Fibroblast of lung (primary cell): ENCODE measurements around the gene KRT25.

Experiments used
- CTCF ChIP-seq, 2 donors: IDR thresholded peaks in 1 of 2; conservative IDR thresholded peaks in 1 of 2; 1 replicate in 1 of 2; 2 replicates in 1 of 2; pipeline ENCODE4 v1.5.1; 2011 to 2012; ENCODE audit warnings: low read length in 2 of 2, control low read depth in 1 of 2, inconsistent platforms in 1 of 2, low read depth in 1 of 2, mild to moderate bottlenecking in 1 of 2
- EZH2 ChIP-seq: IDR thresholded peaks from 2 replicates; pipeline ENCODE4 v1.5.1; 2012; ENCODE audit warnings: low read length, control low read depth, mild to moderate bottlenecking; ENCODE audit errors: missing control alignments

- TF ChIP-seq CTCF (conservative IDR thresholded peaks at IDR 0.05 in 1 of 2, IDR thresholded peaks at IDR 0.05 in 1 of 2; ENCODE audit: low read depth in 1 of 2, low read length in 2 of 2) (no peak), EZH2 (no peak)
Measured at GRCh38 chr17:40755231-40755630, at the start of gene KRT25.
